ENCODE data around the gene ABHD16A. TPM values are rescaled to one million over a fixed set of nuclear protein-coding genes. Genes with fewer than 3 reads are reported as not detected.

ABHD16A gene
- total and polyA plus RNA-seq, 10 of the 15 experiments (the other 5 are each of a cell fraction or from before 2014, with no cell fraction given), result 7.5 to 43.0 (median 32.9) TPM

GRCh38 chr6:31729979-31730630 is 27.0 kb upstream of the ABHD16A start (continued):
- TF ChIP-seq, protein P1, sequence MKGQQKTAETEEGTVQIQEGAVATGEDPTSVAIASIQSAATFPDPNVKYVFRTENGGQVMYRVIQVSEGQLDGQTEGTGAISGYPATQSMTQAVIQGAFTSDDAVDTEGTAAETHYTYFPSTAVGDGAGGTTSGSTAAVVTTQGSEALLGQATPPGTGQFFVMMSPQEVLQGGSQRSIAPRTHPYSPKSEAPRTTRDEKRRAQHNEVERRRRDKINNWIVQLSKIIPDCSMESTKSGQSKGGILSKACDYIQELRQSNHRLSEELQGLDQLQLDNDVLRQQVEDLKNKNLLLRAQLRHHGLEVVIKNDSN (IDR thresholded peaks at IDR 0.05; ENCODE audit: borderline replicate concordance, extremely low read length, insufficient read depth, low read depth, low read length), result no peak
- TF ChIP-seq MEF2A (IDR thresholded peaks at IDR 0.05; ENCODE audit: insufficient read depth, low read depth, low read length) (no peak), SREBF2 (IDR thresholded peaks at IDR 0.05; ENCODE audit: low read length) (no peak), SUZ12 (IDR thresholded peaks at IDR 0.05; ENCODE audit: unreplicated experiment) (no peak), NR2C1 (IDR thresholded peaks at IDR 0.05) (no peak), ZNF207 (IDR thresholded peaks at IDR 0.05; ENCODE audit: borderline replicate concordance) (no peak), STAT3 (IDR thresholded peaks at IDR 0.05; ENCODE audit: low read depth, low read length) (no peak), ZBED1 (IDR thresholded peaks at IDR 0.05; ENCODE audit: borderline replicate concordance) (peak; percentile 69; the same call in 1 of the 2 replicates), CEBPB (IDR thresholded peaks at IDR 0.05; ENCODE audit: borderline replicate concordance in 1 of 2, low read depth in 2 of 2, low read length in 2 of 2) (no peak), YY1 (IDR thresholded peaks at IDR 0.05; ENCODE audit: low read depth, low read length) (no peak; the same call in 1 of the 2 replicates), PML (IDR thresholded peaks at IDR 0.05; ENCODE audit: low read length) (no peak), SUPT20H (IDR thresholded peaks at IDR 0.05; ENCODE audit: borderline replicate concordance, control insufficient read depth, low read depth, low read length) (no peak), JUNB (IDR thresholded peaks at IDR 0.05) (no peak), POLR2AphosphoS5 (IDR thresholded peaks at IDR 0.05; ENCODE audit: low read length) (peak; percentile 29; the same call in 1 of the 2 replicates), PKNOX1 (IDR thresholded peaks at IDR 0.05) (no peak), ZNF217 (IDR thresholded peaks at IDR 0.05) (peak; percentile 19; the same call in 1 of the 2 replicates), BMI1 (IDR thresholded peaks at IDR 0.05; ENCODE audit: borderline replicate concordance) (no peak), IKZF1 (conservative IDR thresholded peaks at IDR 0.05) (0 out of 2 replicates have a peak, but pooled peaks have one; percentile 13), ATF7 (IDR thresholded peaks at IDR 0.05; ENCODE audit: low read depth) (no peak), SMAD1 (IDR thresholded peaks at IDR 0.05; ENCODE audit: low read depth, partially characterized antibody) (no peak), ASH2L (IDR thresholded peaks at IDR 0.05; ENCODE audit: borderline replicate concordance, low read depth) (no peak), FOXK2 (IDR thresholded peaks at IDR 0.05) (no peak), YBX1 (IDR thresholded peaks at IDR 0.05) (no peak), HCFC1 (IDR thresholded peaks at IDR 0.05; ENCODE audit: low read length) (no peak), ESRRA (IDR thresholded peaks at IDR 0.05; ENCODE audit: low read length) (no peak), CBX5 (IDR thresholded peaks at IDR 0.05; ENCODE audit: low read depth) (no peak), SIX5 (IDR thresholded peaks at IDR 0.05; ENCODE audit: low read depth, low read length, severe bottlenecking) (no peak), CHD1 (IDR thresholded peaks at IDR 0.05; ENCODE audit: low read depth, low read length) (no peak)
- TF ChIP-seq, protein P2, sequence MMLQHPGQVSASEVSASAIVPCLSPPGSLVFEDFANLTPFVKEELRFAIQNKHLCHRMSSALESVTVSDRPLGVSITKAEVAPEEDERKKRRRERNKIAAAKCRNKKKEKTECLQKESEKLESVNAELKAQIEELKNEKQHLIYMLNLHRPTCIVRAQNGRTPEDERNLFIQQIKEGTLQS (IDR thresholded peaks at IDR 0.05; ENCODE audit: borderline replicate concordance, extremely low read depth, low read depth, low read length), result no peak
